Measurements from ENCODE around the gene PTH2.

DNA sequence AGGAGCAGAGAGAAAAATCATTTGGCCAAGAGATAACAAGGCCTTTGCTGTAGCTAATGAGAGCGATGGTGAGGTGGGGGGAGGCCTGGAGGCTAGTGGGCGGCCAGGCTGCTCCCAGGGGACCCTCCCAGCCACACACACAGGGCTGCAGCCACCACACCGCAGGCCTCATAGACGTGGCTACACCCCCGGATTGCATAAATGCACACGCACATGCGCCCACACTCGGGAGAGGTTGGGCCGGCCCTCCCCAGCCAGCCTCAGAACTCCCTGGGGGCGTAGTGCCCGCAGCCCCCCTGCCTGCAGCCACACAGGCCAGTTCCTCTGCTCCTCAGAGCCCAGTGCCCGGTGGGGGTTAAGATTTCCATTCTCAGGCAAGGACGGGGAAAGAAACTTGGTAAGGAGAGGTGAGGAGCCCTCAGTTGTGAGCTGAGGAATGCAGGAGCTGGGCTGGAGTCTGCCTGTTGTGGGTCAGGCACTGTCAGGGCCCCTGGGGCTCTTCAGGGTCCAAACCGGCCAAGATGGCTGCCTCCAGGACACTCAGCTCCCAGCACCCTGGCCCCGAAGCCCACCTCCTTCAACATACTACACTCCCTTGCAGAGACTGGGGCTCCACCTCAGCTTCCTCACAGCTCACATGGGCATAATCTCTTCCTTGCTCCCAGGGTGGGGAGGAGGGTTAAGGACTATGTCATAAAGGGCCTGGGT is 8.0 kb downstream of the PTH2 start:
- TF ChIP-seq EZH2phosphoT487 (IDR thresholded peaks at IDR 0.05; ENCODE audit: low read length), result no peak
- TF ChIP-seq, protein P1, sequence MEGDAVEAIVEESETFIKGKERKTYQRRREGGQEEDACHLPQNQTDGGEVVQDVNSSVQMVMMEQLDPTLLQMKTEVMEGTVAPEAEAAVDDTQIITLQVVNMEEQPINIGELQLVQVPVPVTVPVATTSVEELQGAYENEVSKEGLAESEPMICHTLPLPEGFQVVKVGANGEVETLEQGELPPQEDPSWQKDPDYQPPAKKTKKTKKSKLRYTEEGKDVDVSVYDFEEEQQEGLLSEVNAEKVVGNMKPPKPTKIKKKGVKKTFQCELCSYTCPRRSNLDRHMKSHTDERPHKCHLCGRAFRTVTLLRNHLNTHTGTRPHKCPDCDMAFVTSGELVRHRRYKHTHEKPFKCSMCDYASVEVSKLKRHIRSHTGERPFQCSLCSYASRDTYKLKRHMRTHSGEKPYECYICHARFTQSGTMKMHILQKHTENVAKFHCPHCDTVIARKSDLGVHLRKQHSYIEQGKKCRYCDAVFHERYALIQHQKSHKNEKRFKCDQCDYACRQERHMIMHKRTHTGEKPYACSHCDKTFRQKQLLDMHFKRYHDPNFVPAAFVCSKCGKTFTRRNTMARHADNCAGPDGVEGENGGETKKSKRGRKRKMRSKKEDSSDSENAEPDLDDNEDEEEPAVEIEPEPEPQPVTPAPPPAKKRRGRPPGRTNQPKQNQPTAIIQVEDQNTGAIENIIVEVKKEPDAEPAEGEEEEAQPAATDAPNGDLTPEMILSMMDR (IDR thresholded peaks at IDR 0.05; ENCODE audit: low read length), result no peak

All from MM.1S (cell line).